NB4 (cell line): ENCODE data around the gene RPS6KA2.

ENCODE experiments used
- CTCF ChIP-seq: IDR thresholded peaks from one replicate; pipeline ENCODE4 v1.5.1; 2012; ENCODE audit warnings: low read depth, low read length
- MAX ChIP-seq: IDR thresholded peaks from 2 replicates; pipeline ENCODE4 v1.6.1; 2011; ENCODE audit warnings: low read depth, low read length

DNA sequence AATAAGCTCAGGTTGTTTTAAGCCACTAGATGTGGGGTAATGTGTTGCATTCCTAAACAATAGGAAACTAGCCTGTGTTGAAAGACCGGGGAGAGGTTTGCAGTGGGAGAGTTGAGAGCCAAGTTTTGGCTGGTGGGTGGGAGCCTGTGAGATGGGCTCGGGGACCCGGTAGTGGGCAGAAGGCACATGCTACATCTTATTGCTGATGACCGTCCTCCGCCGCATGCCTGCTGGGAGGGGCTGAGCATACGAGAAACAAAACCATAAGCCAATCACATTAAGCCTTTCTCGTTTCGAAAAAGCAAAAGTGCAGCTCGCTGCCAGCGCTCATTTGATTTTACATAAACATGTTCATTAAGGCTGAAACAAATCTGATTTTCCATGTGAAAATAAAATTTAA lies 186.9 kb downstream of the RPS6KA2 start:
- TF ChIP-seq CTCF, result no peak
- TF ChIP-seq MAX, result no peak
